Neural cell (in vitro differentiated cells): ENCODE data around the gene SLC4A1. TPM values are rescaled to one million over a fixed set of nuclear protein-coding genes. Genes with fewer than 3 reads are reported as not detected.

ENCODE experiments used
- H2AFZ ChIP-seq: fragments of 200-600, 300-800 bp; sonication (generic), shearing (Covaris generic); 2 replicates; pipeline ENCODE4 v1.6.0; 2014; ENCODE audit warnings: low read depth, mild to moderate bottlenecking, antibody characterized with exemption, low read length, moderate library complexity
- H3F3A ChIP-seq: fragments of 200-600 bp; shearing (Covaris generic); 2 replicates; pipeline ENCODE4 v1.6.1; 2016; ENCODE audit warnings: mild to moderate bottlenecking, moderate library complexity, mixed read lengths, antibody characterized with exemption, low read length; ENCODE audit not compliant: insufficient read depth, poor library complexity, severe bottlenecking
- H3K27ac ChIP-seq: fragments of 200-600, 300-800 bp; sonication (generic), shearing (Covaris generic); 2 replicates; pipeline ENCODE4 v1.5.1; 2014; ENCODE audit warnings: mild to moderate bottlenecking, low read length, moderate library complexity
- H3K27me3 ChIP-seq: fragments of 300-800, 200-600 bp; sonication (generic), shearing (Covaris generic); 2 replicates; pipeline ENCODE4 v1.6.0; 2014; ENCODE audit warnings: mild to moderate bottlenecking, low read depth, low read length, moderate library complexity; ENCODE audit not compliant: insufficient read depth
- H3K36me3 ChIP-seq: fragments of 300-800, 200-600 bp; sonication (generic), shearing (Covaris generic); 2 replicates; pipeline ENCODE4 v1.5.1; 2014; ENCODE audit warnings: mild to moderate bottlenecking, antibody characterized with exemption, low read length, moderate library complexity; ENCODE audit not compliant: insufficient read depth
- H3K4me2 ChIP-seq: fragments of 300-800, 200-600 bp; sonication (generic), shearing (Covaris generic); 2 replicates; pipeline ENCODE4 v1.6.0; 2014; ENCODE audit warnings: mild to moderate bottlenecking, low read length
- H3K4me3 ChIP-seq: fragments of 300-800, 200-600 bp; sonication (generic), shearing (Covaris generic); 2 replicates; pipeline ENCODE4 v1.5.1; 2014; ENCODE audit warnings: mild to moderate bottlenecking, low read length, moderate library complexity
- H3K79me2 ChIP-seq: fragments of 200-600 bp; shearing (Covaris generic); replicated peaks from 2 replicates; pipeline ENCODE4 v1.6.0; 2014; ENCODE audit warnings: mild to moderate bottlenecking, low read length, moderate library complexity; ENCODE audit not compliant: insufficient read depth
- H3K9ac ChIP-seq: fragments of 300-800, 200-600 bp; sonication (generic), shearing (Covaris generic); 2 replicates; pipeline ENCODE4 v1.6.1; 2016; ENCODE audit warnings: mild to moderate bottlenecking, low read length, mixed read lengths
- H3K9me2 ChIP-seq: fragments of 200-600 bp; shearing (Covaris generic); 2 replicates; pipeline ENCODE4 v1.6.1; 2016; ENCODE audit warnings: mild to moderate bottlenecking, low read length, mixed read lengths; ENCODE audit not compliant: insufficient read depth
- H3K9me3 ChIP-seq: fragments of 200-600, 300-800 bp; sonication (generic), shearing (Covaris generic); 2 replicates; pipeline ENCODE4 v1.6.1; 2016; ENCODE audit warnings: mild to moderate bottlenecking, mixed run types, low read length, moderate library complexity, mixed read lengths
- H4K20me1 ChIP-seq: fragments of 200-600 bp; shearing (Covaris generic); 2 replicates; pipeline ENCODE4 v1.6.1; 2016; ENCODE audit warnings: mild to moderate bottlenecking, mixed run types; ENCODE audit not compliant: insufficient read depth
- EZH2 ChIP-seq: fragments of 200-600, 300-800 bp; shearing (Covaris generic), sonication (generic); IDR thresholded peaks from 2 replicates; pipeline ENCODE4 v1.6.1; 2014; ENCODE audit warnings: antibody characterized with exemption, low read length, borderline replicate concordance, mild to moderate bottlenecking; ENCODE audit not compliant: insufficient read depth, poor library complexity, severe bottlenecking
- MXI1 ChIP-seq: fragments of 450-650 bp; conservative IDR thresholded peaks from 2 replicates; pipeline ENCODE4 v1.6.1; 2014; ENCODE audit warnings: antibody characterized with exemption, mild to moderate bottlenecking; ENCODE audit not compliant: poor library complexity, severe bottlenecking
- POLR2AphosphoS5 ChIP-seq: IDR thresholded peaks from 2 replicates; pipeline ENCODE4 v1.6.1; 2012
- RAD21 ChIP-seq: fragments of 450-650 bp; conservative IDR thresholded peaks from 2 replicates; pipeline ENCODE4 v1.6.1; 2014; ENCODE audit warnings: antibody characterized with exemption, mild to moderate bottlenecking, moderate library complexity
- SMC3 ChIP-seq: fragments of 450-650 bp; conservative IDR thresholded peaks from 2 replicates; pipeline ENCODE4 v1.6.1; 2014; ENCODE audit warnings: antibody characterized with exemption, mild to moderate bottlenecking, moderate library complexity; ENCODE audit not compliant: poor library complexity
- TAF1 ChIP-seq: IDR thresholded peaks from 2 replicates; pipeline ENCODE4 v1.6.1; 2012; ENCODE audit warnings: low read depth
- polyA plus RNA-seq: library from polyadenylated mRNA; depleted of rRNA; stranded (reverse); fragments of >200 nt; gene quantifications from 2 replicates; pipeline ENCODE4 v1.2.3, GENCODE V29; 2014
- TF ChIP-seq, protein P1 (sequence below): fragments of 450-650 bp; IDR thresholded peaks from 2 replicates; pipeline ENCODE4 v1.5.1; 2014; ENCODE audit warnings: antibody characterized with exemption, mild to moderate bottlenecking, moderate library complexity; ENCODE audit not compliant: poor library complexity, severe bottlenecking

SLC4A1 gene
- polyA plus RNA-seq, 1 donor from 2014 or later: 0.05 TPM

DNA sequence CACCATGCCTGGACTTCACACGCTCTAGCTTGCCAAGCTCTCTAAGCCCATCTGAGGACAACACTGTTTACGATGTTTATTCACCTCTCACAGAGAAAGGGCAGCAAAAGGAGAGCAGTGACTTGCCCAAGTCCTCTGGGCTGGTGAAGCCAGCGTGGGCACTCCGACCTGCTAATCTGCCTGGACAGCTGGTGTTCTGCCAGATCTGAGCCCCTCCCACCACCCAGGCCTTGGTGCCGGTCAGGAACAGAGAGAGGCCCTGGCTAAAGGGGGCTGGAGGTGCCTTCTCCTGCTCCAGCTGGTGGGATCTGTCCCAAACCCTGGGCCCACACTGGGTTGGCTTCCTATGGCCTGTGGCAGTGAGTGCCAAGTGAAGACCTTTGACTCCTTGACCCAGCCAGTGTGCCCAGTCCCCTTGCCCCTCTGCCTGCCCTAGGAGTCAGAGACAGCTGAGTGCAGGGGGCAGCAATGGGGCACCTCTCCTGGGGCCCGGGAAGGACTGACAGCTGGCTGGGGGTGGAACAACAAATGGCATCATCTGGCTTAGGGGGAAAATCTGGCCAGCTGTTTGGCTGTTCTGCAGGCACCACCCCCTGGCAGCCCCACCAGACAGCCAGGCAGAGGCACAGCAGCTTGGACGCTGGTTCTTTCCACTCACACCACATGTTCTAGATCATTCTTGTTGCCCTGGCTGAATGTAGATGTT, 1.8 kb upstream of the SLC4A1 start:
- Histone ChIP-seq H3K4me2 (no peak overlapping the region), H3K27ac (no peak overlapping the region), H3F3A (no peaks in the 10 kb centered on the region), H3K4me3 (no peak overlapping the region), H3K9me2 (no peaks in the 10 kb centered on the region), H3K79me2 (no peaks in the 10 kb centered on the region), H3K27me3 (no peaks in the 10 kb centered on the region), H3K9me3 (no peaks in the 10 kb centered on the region), H3K9ac (no peak overlapping the region), H3K36me3 (no peaks in the 10 kb centered on the region), H4K20me1 (no peaks in the 10 kb centered on the region), H2AFZ (no peak overlapping the region)
- no peak for TF ChIP-seq EZH2
- no peak for TF ChIP-seq TAF1
- no peak for TF ChIP-seq RAD21
- TF ChIP-seq POLR2AphosphoS5: no peak
- TF ChIP-seq SMC3: no peak
- TF ChIP-seq, protein P1, sequence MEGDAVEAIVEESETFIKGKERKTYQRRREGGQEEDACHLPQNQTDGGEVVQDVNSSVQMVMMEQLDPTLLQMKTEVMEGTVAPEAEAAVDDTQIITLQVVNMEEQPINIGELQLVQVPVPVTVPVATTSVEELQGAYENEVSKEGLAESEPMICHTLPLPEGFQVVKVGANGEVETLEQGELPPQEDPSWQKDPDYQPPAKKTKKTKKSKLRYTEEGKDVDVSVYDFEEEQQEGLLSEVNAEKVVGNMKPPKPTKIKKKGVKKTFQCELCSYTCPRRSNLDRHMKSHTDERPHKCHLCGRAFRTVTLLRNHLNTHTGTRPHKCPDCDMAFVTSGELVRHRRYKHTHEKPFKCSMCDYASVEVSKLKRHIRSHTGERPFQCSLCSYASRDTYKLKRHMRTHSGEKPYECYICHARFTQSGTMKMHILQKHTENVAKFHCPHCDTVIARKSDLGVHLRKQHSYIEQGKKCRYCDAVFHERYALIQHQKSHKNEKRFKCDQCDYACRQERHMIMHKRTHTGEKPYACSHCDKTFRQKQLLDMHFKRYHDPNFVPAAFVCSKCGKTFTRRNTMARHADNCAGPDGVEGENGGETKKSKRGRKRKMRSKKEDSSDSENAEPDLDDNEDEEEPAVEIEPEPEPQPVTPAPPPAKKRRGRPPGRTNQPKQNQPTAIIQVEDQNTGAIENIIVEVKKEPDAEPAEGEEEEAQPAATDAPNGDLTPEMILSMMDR: no peak

DNA sequence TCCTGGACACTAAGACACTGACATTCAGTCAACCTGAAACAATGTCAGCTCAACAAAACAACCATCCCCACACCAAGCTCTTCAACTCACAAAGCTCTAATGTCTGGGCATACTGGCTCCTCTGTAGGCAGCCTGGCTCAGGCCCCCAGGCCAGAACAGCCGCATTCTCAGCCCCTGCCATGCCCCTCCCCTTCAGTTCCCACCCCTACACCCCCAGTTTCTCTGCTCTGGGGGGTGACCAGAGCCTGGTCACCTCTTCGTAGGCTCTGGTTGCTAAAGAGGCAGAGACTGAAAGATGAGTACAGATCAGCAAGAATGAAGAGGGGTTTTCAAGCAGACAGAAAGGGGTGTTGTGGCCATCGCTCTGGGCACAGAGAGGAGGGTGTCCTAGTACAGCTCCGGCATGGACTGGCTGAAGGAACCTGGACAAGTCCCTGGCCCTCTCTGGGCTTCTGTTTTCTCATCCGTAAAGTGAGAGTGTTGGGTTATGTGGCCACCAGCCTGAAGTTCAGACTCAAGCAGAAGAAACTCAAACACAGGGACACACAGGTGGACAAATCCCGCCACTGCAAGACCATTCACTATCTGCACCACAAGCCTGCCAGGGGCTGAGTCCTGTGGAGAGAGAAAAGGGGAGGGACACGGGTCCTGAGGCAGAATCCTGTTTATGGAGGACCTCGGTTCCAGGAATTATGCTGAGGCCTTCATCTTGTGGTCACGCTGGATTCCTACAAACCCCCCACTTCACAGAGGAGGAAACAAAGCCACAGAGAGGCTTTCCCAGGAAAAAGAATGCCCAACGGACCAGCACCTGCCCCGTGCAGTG, 987 bp upstream of the SLC4A1 start:
- Histone ChIP-seq H3K36me3 (no peaks in the 10 kb centered on the region), H3K9me3 (no peaks in the 10 kb centered on the region), H3K27ac (no peak overlapping the region), H3F3A (no peaks in the 10 kb centered on the region), H3K9me2 (no peaks in the 10 kb centered on the region), H3K79me2 (no peaks in the 10 kb centered on the region), H3K9ac (no peak overlapping the region), H3K4me2 (no peak overlapping the region), H2AFZ (no peak overlapping the region), H4K20me1 (no peaks in the 10 kb centered on the region), H3K27me3 (no peaks in the 10 kb centered on the region), H3K4me3 (no peak overlapping the region)
- TF ChIP-seq SMC3 (no peak), RAD21 (no peak), TAF1 (no peak)

DNA sequence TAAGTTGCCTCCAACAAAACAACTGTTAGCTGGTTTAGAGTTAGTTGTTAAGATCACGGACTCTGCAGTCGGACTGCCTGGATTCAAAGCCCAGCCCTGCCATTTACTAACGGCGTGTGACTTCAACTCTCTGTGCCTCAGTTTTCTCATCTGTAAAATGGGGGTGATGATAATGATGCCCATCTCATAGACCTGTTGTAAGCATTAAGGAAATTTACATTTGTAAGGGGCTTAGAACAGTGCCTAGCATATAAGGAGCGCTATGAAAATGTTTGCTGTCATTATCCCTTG, 825 bp downstream of the SLC4A1 start:
- Histone ChIP-seq H3K9me3 (no peaks in the 10 kb centered on the region), H3K27ac (no peak overlapping the region), H3K9ac (no peak overlapping the region), H3K79me2 (no peaks in the 10 kb centered on the region), H3K9me2 (no peaks in the 10 kb centered on the region), H3F3A (no peaks in the 10 kb centered on the region), H3K36me3 (no peaks in the 10 kb centered on the region), H4K20me1 (no peaks in the 10 kb centered on the region), H3K27me3 (no peaks in the 10 kb centered on the region), H3K4me3 (no peak overlapping the region), H3K4me2 (no peak overlapping the region), H2AFZ (no peak overlapping the region)
- no peak for TF ChIP-seq MXI1
